ENCODE measurements around the gene ANKS1A.

ANKS1A gene

DNA sequence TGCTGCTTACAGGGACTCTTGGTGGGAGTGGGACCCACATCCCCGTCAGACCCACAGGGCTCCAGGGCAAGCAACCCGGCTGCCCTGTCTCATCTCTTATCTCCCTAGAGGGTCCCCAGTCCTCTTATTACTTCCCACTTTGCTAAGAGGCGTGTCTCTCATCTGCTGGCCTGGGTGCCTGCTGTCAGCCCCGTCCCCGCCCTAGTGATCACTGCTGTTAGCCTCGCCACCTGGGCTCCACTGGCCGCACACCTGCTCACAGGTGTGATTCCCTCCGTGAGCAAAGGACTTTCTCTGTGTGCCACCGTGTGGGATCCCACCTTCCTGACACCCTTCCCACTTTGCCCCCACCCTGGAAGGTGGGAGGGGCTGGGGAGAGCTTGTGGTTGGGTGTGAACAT lies 194.5 kb downstream of the ANKS1A start:
- H3K27ac ChIP-seq (ENCODE audit: poor library complexity, severe bottlenecking): no peak overlapping the region
- no peaks in the 10 kb centered on the region for H3K27me3 ChIP-seq (ENCODE audit: insufficient read depth, poor library complexity, severe bottlenecking)
- H3K36me3 ChIP-seq (ENCODE audit: low read depth): peaks cover 14% of the 10 kb centered on the region; the same call in 1 of the 2 replicates
- no peaks in the 10 kb centered on the region for H3K4me1 ChIP-seq (ENCODE audit: insufficient read depth, poor library complexity, severe bottlenecking)
- no peak overlapping the region for H3K4me3 ChIP-seq (ENCODE audit: severe bottlenecking)
- no peak for ATAC-seq (ENCODE audit: low read depth)
- TF ChIP-seq, protein P1, sequence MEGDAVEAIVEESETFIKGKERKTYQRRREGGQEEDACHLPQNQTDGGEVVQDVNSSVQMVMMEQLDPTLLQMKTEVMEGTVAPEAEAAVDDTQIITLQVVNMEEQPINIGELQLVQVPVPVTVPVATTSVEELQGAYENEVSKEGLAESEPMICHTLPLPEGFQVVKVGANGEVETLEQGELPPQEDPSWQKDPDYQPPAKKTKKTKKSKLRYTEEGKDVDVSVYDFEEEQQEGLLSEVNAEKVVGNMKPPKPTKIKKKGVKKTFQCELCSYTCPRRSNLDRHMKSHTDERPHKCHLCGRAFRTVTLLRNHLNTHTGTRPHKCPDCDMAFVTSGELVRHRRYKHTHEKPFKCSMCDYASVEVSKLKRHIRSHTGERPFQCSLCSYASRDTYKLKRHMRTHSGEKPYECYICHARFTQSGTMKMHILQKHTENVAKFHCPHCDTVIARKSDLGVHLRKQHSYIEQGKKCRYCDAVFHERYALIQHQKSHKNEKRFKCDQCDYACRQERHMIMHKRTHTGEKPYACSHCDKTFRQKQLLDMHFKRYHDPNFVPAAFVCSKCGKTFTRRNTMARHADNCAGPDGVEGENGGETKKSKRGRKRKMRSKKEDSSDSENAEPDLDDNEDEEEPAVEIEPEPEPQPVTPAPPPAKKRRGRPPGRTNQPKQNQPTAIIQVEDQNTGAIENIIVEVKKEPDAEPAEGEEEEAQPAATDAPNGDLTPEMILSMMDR (IDR thresholded peaks at IDR 0.05; ENCODE audit: poor library complexity, severe bottlenecking): no peak
- no peak for DNase-seq (ENCODE audit: low spot score)
- H3K9me3 ChIP-seq (ENCODE audit: severe bottlenecking): no peaks in the 10 kb centered on the region

DNA sequence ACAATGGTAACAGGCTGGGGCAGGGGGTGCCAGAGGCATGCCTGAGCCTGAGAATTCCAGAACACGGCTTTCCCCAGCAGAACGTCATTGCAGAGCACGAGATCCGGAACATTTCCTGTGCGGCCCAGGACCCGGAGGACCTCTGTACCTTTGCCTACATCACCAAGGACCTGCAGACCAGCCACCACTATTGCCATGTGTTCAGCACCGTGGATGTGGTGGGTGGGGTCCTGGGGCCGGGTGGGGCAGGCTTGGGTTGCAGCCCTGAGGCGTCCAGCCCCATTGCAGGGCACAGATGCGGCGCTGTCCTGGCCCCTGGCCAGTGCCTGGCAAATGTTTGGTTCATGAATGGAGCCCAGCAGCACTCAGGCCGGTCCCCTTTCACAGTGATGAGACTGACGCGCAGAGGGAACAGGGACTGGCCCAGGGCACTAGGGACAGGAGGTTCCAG lies 195.0 kb downstream of the ANKS1A start:
- DNase-seq (ENCODE audit: low spot score): no peak

DNA sequence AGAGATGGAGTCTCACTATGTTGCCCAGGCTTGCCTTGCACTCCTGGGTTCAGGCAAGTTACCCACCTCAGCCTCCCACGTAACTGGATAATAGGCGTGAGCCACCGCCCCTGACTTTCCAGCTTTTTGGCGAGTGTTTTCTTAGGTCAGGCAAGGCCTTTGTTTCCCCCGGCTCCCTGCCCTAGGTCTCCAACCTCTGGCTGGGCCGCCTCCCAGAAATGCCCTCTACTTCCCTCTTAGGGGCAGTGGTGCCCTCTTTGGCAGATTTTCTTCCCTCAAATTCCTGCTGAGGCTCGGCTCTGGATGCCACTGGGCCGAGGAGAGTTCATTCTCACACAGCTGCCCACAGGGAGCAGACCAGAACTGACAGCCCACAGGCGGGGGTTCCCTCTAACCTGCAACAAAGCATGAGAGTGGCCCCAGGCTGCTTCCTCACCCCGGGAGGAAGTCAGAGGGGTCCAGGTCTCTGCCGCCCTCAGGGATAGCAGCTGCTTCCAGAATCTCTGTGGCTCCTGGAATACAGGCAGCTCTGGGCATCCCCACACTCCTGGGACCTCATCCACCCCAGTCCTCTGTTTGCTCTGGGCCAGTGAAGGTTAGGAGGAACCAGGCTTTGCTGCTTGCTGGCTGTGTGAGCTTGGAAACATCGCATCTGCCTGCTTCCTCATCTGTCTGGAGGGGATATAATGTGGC lies 195.6 kb downstream of the ANKS1A start:
- TF ChIP-seq, protein P1 (IDR thresholded peaks at IDR 0.05; ENCODE audit: poor library complexity, severe bottlenecking): no peak

More for the DNA sequence above, 195.0 kb downstream of the ANKS1A start:
- no peak overlapping the region for H3K27ac ChIP-seq (ENCODE audit: poor library complexity, severe bottlenecking)
- TF ChIP-seq, protein P1 (IDR thresholded peaks at IDR 0.05; ENCODE audit: poor library complexity, severe bottlenecking): no peak
- no peak for ATAC-seq (ENCODE audit: low read depth)
- no peaks in the 10 kb centered on the region for H3K4me1 ChIP-seq (ENCODE audit: insufficient read depth, poor library complexity, severe bottlenecking)
- no peaks in the 10 kb centered on the region for H3K27me3 ChIP-seq (ENCODE audit: insufficient read depth, poor library complexity, severe bottlenecking)
- peaks cover 14% of the 10 kb centered on the region; the same call in 1 of the 2 replicates for H3K36me3 ChIP-seq (ENCODE audit: low read depth)
- H3K9me3 ChIP-seq (ENCODE audit: severe bottlenecking): no peaks in the 10 kb centered on the region
- no peak overlapping the region for H3K4me3 ChIP-seq (ENCODE audit: severe bottlenecking)

DNA sequence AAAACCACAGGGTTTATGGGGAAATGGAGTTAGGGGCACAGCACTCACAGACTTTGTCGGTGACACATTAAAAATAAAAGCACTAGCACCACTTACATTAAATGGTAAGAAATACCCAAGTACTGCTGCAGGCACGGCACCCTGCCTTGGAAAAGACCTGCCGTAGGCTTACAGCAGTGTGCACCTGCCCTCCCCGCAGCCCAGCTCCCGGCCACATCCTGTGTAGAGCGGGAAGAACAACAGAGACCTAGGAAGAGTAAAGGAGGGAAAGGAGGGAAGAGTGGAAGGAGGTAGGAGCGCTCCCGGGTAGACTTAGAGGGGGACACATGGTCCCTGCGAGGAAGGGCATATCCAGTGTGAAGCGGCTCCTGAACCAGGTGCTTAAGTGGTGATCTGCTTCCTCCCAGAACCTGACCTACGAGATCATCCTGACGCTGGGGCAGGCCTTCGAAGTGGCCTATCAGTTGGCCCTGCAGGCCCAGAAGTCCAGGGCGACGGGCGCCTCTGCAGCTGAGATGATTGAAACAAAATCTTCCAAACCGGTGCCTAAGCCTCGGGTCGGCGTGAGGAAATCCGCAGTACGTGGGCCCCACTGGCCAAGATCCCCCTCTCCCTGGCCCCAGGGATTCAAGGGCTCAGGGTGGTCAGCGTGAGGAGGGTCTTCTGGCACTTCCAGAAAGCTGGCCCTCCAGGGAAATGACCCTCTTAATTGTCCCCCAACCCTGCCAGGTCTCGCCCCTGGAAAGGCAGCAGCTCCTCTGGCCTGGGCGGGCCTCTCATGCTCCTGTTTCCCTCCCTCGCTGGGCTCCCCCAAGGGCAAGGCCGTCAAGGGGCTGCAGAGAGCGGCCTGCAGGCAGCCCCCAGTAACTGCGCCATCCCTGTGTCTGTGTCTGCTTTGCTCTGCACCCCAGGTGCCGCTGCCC lies 196.6 kb downstream of the ANKS1A start:
- no peaks in the 10 kb centered on the region for H3K9me3 ChIP-seq (ENCODE audit: severe bottlenecking)
- H3K27me3 ChIP-seq (ENCODE audit: insufficient read depth, poor library complexity, severe bottlenecking): no peaks in the 10 kb centered on the region
- H3K4me3 ChIP-seq (ENCODE audit: severe bottlenecking): no peak overlapping the region
- 0 out of 2 replicates have a peak, but pooled peaks cover 9% of the 10 kb centered on the region for H3K36me3 ChIP-seq (ENCODE audit: low read depth)
- no peak overlapping the region for H3K27ac ChIP-seq (ENCODE audit: poor library complexity, severe bottlenecking)
- TF ChIP-seq, protein P1 (IDR thresholded peaks at IDR 0.05; ENCODE audit: poor library complexity, severe bottlenecking): no peak
- ATAC-seq (ENCODE audit: low read depth): no peak
- DNase-seq (ENCODE audit: low spot score): no peak
- H3K4me1 ChIP-seq (ENCODE audit: insufficient read depth, poor library complexity, severe bottlenecking): no peaks in the 10 kb centered on the region

More for the DNA sequence above, 195.6 kb downstream of the ANKS1A start:
- no peak overlapping the region for H3K4me3 ChIP-seq (ENCODE audit: severe bottlenecking)
- no peak overlapping the region for H3K27ac ChIP-seq (ENCODE audit: poor library complexity, severe bottlenecking)
- ATAC-seq (ENCODE audit: low read depth) (no peak), DNase-seq (ENCODE audit: low spot score) (peak; percentile 35)
- H3K36me3 ChIP-seq (ENCODE audit: low read depth): peaks cover 13% of the 10 kb centered on the region; the same call in 1 of the 2 replicates
- H3K4me1 ChIP-seq (ENCODE audit: insufficient read depth, poor library complexity, severe bottlenecking): no peaks in the 10 kb centered on the region
- no peaks in the 10 kb centered on the region for H3K9me3 ChIP-seq (ENCODE audit: severe bottlenecking)
- H3K27me3 ChIP-seq (ENCODE audit: insufficient read depth, poor library complexity, severe bottlenecking): no peaks in the 10 kb centered on the region
